NCI-H446 treated with DMSO at 0.1 percent for 48 hours (cell line): ENCODE results near the gene MAP3K15.
"Not testable (repeated sequence)": the region's sequence is repeated elsewhere in the genome, so short reads cannot be mapped to it uniquely, and the experiment has no call there.

Source experiments
- DNase-seq: peaks from one replicate; lab custom pipeline; 2025; lab: John Stamatoyannopoulos, UW

MAP3K15 gene

GRCh38 chrX:19540076-19540475, 24.8 kb upstream of the MAP3K15 start:
- DNase-seq = no peak

GRCh38 chrX:19539665-19540064, 24.4 kb upstream of the MAP3K15 start:
- no peak for DNase-seq

GRCh38 chrX:19535476-19535875, 20.2 kb upstream of the MAP3K15 start:
- DNase-seq = no peak

GRCh38 chrX:19532709-19533108, 17.4 kb upstream of the MAP3K15 start:
- no peak for DNase-seq

- no peak for DNase-seq
These were observed 2.7 kb upstream of the MAP3K15 start for GRCh38 chrX:19517965-19518364.

GRCh38 chrX:19515615-19516105, 352 bp upstream of the MAP3K15 start:
- no peak for DNase-seq

- no peak for DNase-seq
These were observed 1.9 kb downstream of the MAP3K15 start for GRCh38 chrX:19513383-19513782.

GRCh38 chrX:19512961-19513360, 2.3 kb downstream of the MAP3K15 start:
- DNase-seq = no peak

GRCh38 chrX:19512359-19512758, 2.9 kb downstream of the MAP3K15 start:
- no peak for DNase-seq

- not testable (repeated sequence) for DNase-seq
These were observed 3.5 kb downstream of the MAP3K15 start for GRCh38 chrX:19511796-19512195.

- no peak for DNase-seq
These were observed 18.6 kb downstream of the MAP3K15 start for GRCh38 chrX:19496711-19497110.

GRCh38 chrX:19487520-19488200, 27.6 kb downstream of the MAP3K15 start:
- DNase-seq = no peak

GRCh38 chrX:19479458-19479857, 35.9 kb downstream of the MAP3K15 start:
- no peak for DNase-seq

- DNase-seq = not testable (repeated sequence)
These were observed 46.9 kb downstream of the MAP3K15 start for GRCh38 chrX:19468383-19468782.

GRCh38 chrX:19462879-19463278, 52.4 kb downstream of the MAP3K15 start:
- DNase-seq = no peak

GRCh38 chrX:19462231-19462630, 53.1 kb downstream of the MAP3K15 start:
- DNase-seq = peak; percentile 4

- DNase-seq = no peak
These were observed 57.6 kb downstream of the MAP3K15 start for GRCh38 chrX:19457662-19458061.

GRCh38 chrX:19448077-19448476, 67.2 kb downstream of the MAP3K15 start:
- no peak for DNase-seq

GRCh38 chrX:19446397-19446796, 68.9 kb downstream of the MAP3K15 start:
- DNase-seq = no peak

GRCh38 chrX:19445772-19446171, 69.5 kb downstream of the MAP3K15 start:
- DNase-seq = not testable (repeated sequence)

GRCh38 chrX:19443869-19444526, 71.3 kb downstream of the MAP3K15 start:
- no peak for DNase-seq

GRCh38 chrX:19440713-19441112, 74.6 kb downstream of the MAP3K15 start:
- DNase-seq = no peak

- DNase-seq = not testable (repeated sequence)
These were observed 92.6 kb downstream of the MAP3K15 start for GRCh38 chrX:19422661-19423060.

- no peak for DNase-seq
These were observed 105.0 kb downstream of the MAP3K15 start for GRCh38 chrX:19410259-19410658.
